Thyroid gland (tissue), 4 donors: ENCODE data around the gene MRGPRG.

ENCODE experiments used
- POLR2A ChIP-seq, 2 donors: fragments of 450-650 bp; IDR thresholded peaks; one replicate each; pipeline ENCODE4 v1.6.1; 2017; ENCODE audit warnings: antibody characterized with exemption in 2 of 2, mild to moderate bottlenecking in 2 of 2, moderate library complexity in 1 of 2
- TF ChIP-seq, protein P1 (sequence below), 6 experiments: fragments of 200-600 bp in 3 of 6; fragments of 450-650 bp in 3 of 6; sonication (generic) in 3 of 6; IDR thresholded peaks; one replicate each; pipeline ENCODE4 v1.5.1; 2016 to 2019; ENCODE audit warnings: antibody characterized with exemption in 6 of 6, mild to moderate bottlenecking in 2 of 6, inconsistent platforms in 1 of 6, moderate library complexity in 1 of 6

DNA sequence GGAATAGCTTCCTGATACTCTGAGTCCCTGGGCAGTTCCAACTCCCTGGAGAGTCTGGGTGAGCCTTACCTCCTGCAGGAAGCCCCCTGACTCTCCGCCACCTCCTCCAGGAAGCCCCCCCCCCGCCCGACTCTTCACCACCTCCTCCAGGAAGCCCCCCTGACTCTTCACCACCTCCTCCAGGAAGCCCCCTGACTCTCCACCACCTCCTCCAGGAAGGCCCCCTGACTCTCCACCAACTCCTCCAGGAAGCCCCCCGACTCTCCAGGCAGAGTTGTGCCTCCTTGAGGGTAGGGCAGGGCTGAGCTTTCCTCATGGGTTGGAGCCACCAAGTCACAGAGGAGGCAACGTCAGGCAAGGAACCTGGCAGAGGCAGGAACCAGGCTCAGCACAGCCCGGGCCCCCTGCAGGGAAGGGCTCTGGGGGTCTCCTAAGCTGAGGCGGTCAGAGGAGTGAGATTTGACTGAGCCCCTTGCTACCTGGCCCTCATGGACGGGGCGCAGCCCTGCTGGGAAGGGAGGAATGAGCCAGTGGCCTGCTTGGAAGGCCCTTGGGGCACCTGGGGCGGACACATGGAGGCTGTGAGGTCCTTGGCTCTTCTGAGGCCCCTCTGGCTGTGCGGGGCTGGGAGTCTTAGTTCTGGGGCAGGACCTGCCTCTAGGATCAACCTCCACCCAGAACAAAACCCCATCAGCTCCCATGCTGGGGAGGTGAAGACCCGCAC is 18.1 kb downstream of the MRGPRG start:
- TF ChIP-seq, protein P1, sequence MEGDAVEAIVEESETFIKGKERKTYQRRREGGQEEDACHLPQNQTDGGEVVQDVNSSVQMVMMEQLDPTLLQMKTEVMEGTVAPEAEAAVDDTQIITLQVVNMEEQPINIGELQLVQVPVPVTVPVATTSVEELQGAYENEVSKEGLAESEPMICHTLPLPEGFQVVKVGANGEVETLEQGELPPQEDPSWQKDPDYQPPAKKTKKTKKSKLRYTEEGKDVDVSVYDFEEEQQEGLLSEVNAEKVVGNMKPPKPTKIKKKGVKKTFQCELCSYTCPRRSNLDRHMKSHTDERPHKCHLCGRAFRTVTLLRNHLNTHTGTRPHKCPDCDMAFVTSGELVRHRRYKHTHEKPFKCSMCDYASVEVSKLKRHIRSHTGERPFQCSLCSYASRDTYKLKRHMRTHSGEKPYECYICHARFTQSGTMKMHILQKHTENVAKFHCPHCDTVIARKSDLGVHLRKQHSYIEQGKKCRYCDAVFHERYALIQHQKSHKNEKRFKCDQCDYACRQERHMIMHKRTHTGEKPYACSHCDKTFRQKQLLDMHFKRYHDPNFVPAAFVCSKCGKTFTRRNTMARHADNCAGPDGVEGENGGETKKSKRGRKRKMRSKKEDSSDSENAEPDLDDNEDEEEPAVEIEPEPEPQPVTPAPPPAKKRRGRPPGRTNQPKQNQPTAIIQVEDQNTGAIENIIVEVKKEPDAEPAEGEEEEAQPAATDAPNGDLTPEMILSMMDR (IDR thresholded peaks at IDR 0.05), result no peak
- no peak for TF ChIP-seq POLR2A (IDR thresholded peaks at IDR 0.05)
